Measurements from ENCODE around the gene TRIM47. TPM values are rescaled to one million over a fixed set of nuclear protein-coding genes. Genes with fewer than 3 reads are reported as not detected.

TRIM47 gene
- total and polyA plus RNA-seq, 2 experiments from 2014 or later = 7.2 to 9.9 TPM

- Mint-ChIP-seq H3K4me3 (no peak overlapping the region; the same call in 2 of the 3 replicates), H3K4me1 (no peaks in the 10 kb centered on the region), H3K9me3 (no peaks in the 10 kb centered on the region), H3K27ac (no peak overlapping the region), H3K27me3 (ENCODE audit: insufficient read depth, low read depth, poor library complexity) (peaks cover 11% of the 10 kb centered on the region), H3K36me3 (ENCODE audit: low read depth) (peaks cover 7% of the 10 kb centered on the region)
- Histone ChIP-seq H3K27ac (ENCODE audit: low read depth) (no peak overlapping the region), H3K4me2 (no peak overlapping the region), H3K4me3 (no peak overlapping the region), H3K79me2 (replicated peaks; ENCODE audit: insufficient read depth) (no peaks in the 10 kb centered on the region), H3K9me2 (ENCODE audit: insufficient read depth) (no peaks in the 10 kb centered on the region), H3K4me1 (ENCODE audit: insufficient read depth) (no peaks in the 10 kb centered on the region; the same call in 1 of the 2 replicates), H3K27me3 (ENCODE audit: insufficient read depth) (no peaks in the 10 kb centered on the region), H4K20me1 (replicated peaks; ENCODE audit: insufficient read depth) (no peaks in the 10 kb centered on the region), H2AFZ (no peak overlapping the region), H3F3A (replicated peaks; ENCODE audit: low read depth) (no peaks in the 10 kb centered on the region), H3K36me3 (ENCODE audit: insufficient read depth) (no peaks in the 10 kb centered on the region)
- TF ChIP-seq ZNF114 (CRISPR knock-in tag; IDR thresholded peaks at IDR 0.05) (no peak), EZH2phosphoT487 (IDR thresholded peaks at IDR 0.05; ENCODE audit: unreplicated experiment) (no peak), REST (IDR thresholded peaks at IDR 0.05; ENCODE audit: unreplicated experiment) (no peak), ZNF462 (CRISPR knock-in tag; IDR thresholded peaks at IDR 0.05) (no peak), NANOG (IDR thresholded peaks at IDR 0.05; ENCODE audit: borderline replicate concordance) (no peak), EZH2 (IDR thresholded peaks at IDR 0.05; ENCODE audit: low read depth, unreplicated experiment) (no peak), JUNB (IDR thresholded peaks at IDR 0.05; ENCODE audit: unreplicated experiment) (no peak), ZNF331 (CRISPR knock-in tag; IDR thresholded peaks at IDR 0.05; ENCODE audit: low read depth) (no peak), CREB1 (CRISPR knock-in tag; IDR thresholded peaks at IDR 0.05; ENCODE audit: low read depth) (no peak), STAT1 (IDR thresholded peaks at IDR 0.05; ENCODE audit: unreplicated experiment) (no peak), ETS1 (IDR thresholded peaks at IDR 0.05) (no peak), POLR2AphosphoS5 (IDR thresholded peaks at IDR 0.05; ENCODE audit: low read depth) (no peak), CTCF (conservative IDR thresholded peaks at IDR 0.05; ENCODE audit: low read depth in 2 of 2) (no peak)
- DNase-seq (ENCODE audit: low spot score) = no peak
- no peak for ATAC-seq
Measured at GRCh38 chr17:75917141-75917916, 38.9 kb upstream of the TRIM47 start.

All from GM23338 (cell line).